K562 (cell line): ENCODE measurements around the gene SYK. TPM values are rescaled to one million over a fixed set of nuclear protein-coding genes. Genes with fewer than 3 reads are reported as not detected.

Experiments
- ATAC-seq: fragments of 200-7000 bp; cut with Tn5 transposase; 3 replicates; pipeline ENCODE4 v1.9.1; 2020; ENCODE audit warnings: moderate library complexity
- BruUV-seq: library from RNA; stranded (reverse); fragments of 400-500 nt; replicated peaks from 2 replicates; lab custom pipeline; 2021; lab: Mats Ljungman, UMichigan
- CTCF ChIA-PET: fragments of 300-600 bp; formaldehyde crosslinking; extraction: SDS; loops from one replicate; lab custom pipeline; 2021; ENCODE audit warnings: low intra/inter-chr PET ratio; lab: Yijun Ruan, JAX
- POLR2A ChIA-PET: fragments of 300-600, 350-650 bp; sonication (Branson Sonifier 250); formaldehyde crosslinking; extraction: SDS; loops from one replicate; lab custom pipeline; 2021; ENCODE audit warnings: antibody characterized with exemption, inconsistent platforms; lab: Yijun Ruan, JAX
- DNase-seq, 4 experiments: peaks; one replicate each; pipeline versions ENCODE4 v3.0.0 to v3.0.0-alpha.2; 2011 to 2018; ENCODE audit warnings: low spot score in 3 of 4, mixed read lengths in 3 of 4; ENCODE audit errors: extremely low read depth in 1 of 4
- FAIRE-seq: peaks from 2 replicates; lab custom pipeline; 2011; peaks lifted over from hg19 to GRCh38; lab: Jason Lieb, UNC
- H2AFZ ChIP-seq: 2 replicates; pipeline ENCODE4 v1.6.0; 2011; ENCODE audit warnings: low read depth, low read length, control low read depth, inconsistent platforms
- H3K27ac ChIP-seq: fragments of 200-600 bp; 3 replicates; pipeline ENCODE4 v1.8.0; 2011; ENCODE audit warnings: low read depth, mild to moderate bottlenecking, control low read depth, inconsistent platforms, low read length, moderate library complexity, mixed read lengths; ENCODE audit errors: extremely low read depth
- H3K27me3 ChIP-seq, 2 experiments: fragments of 300-600 bp in 1 of 2; 2 replicates in 1 of 2; 3 replicates in 1 of 2; pipeline versions ENCODE4 v1.6.0 to v1.8.0; 2011; ENCODE audit warnings: inconsistent platforms in 2 of 2, low read length in 2 of 2, mild to moderate bottlenecking in 1 of 2, mixed read lengths in 1 of 2, moderate library complexity in 1 of 2; ENCODE audit not compliant: control insufficient read depth in 2 of 2, insufficient read depth in 2 of 2
- H3K36me3 ChIP-seq: fragments of 300-600 bp; 3 replicates; pipeline ENCODE4 v1.8.0; 2011; ENCODE audit warnings: mild to moderate bottlenecking, low read length, inconsistent platforms; ENCODE audit not compliant: control insufficient read depth, insufficient read depth
- H3K4me1 ChIP-seq, 2 experiments: fragments of 200-600 bp in 1 of 2; replicated peaks in 1 of 2; 2 replicates in 1 of 2; 3 replicates in 1 of 2; pipeline versions ENCODE4 v1.5.1 to v1.8.0; 2011; ENCODE audit warnings: inconsistent platforms in 2 of 2, low read length in 2 of 2, mild to moderate bottlenecking in 1 of 2, mixed read lengths in 1 of 2, moderate library complexity in 1 of 2; ENCODE audit not compliant: control insufficient read depth in 2 of 2, insufficient read depth in 2 of 2
- H3K4me2 ChIP-seq: 2 replicates; pipeline ENCODE4 v1.6.1; 2011; ENCODE audit warnings: low read length, control low read depth, inconsistent platforms, mixed read lengths; ENCODE audit not compliant: insufficient read depth
- H3K4me3 ChIP-seq: fragments of 200-600 bp; sonication (generic), shearing (Covaris generic); 2 replicates; pipeline ENCODE4 v1.5.1; 2016; ENCODE audit warnings: control low read depth, inconsistent platforms
- H3K79me2 ChIP-seq: fragments of 200-600 bp; 3 replicates; pipeline ENCODE4 v1.8.0; 2011; ENCODE audit warnings: low read length, inconsistent platforms; ENCODE audit not compliant: control insufficient read depth, insufficient read depth
- H3K9ac ChIP-seq, 2 experiments: 2 replicates each; pipeline versions ENCODE4 v1.6.0 to v1.6.1; 2011; ENCODE audit warnings: low read depth in 2 of 2, low read length in 2 of 2, control low read depth in 1 of 2, inconsistent platforms in 1 of 2, mild to moderate bottlenecking in 1 of 2, mixed read lengths in 1 of 2; ENCODE audit not compliant: insufficient read depth in 1 of 2
- H3K9me1 ChIP-seq: one replicate; pipeline ENCODE4 v1.6.0; 2011; ENCODE audit warnings: inconsistent platforms, mild to moderate bottlenecking, low read length, moderate library complexity; ENCODE audit not compliant: control insufficient read depth, insufficient read depth
- H3K9me3 ChIP-seq: replicated peaks from 2 replicates; pipeline ENCODE4 v1.5.1; 2011; ENCODE audit warnings: low read depth, low read length, inconsistent platforms; ENCODE audit not compliant: control insufficient read depth, insufficient read depth
- H4K20me1 ChIP-seq: replicated peaks from 2 replicates; pipeline ENCODE4 v1.6.1; 2011; ENCODE audit warnings: low read length, inconsistent platforms, mixed read lengths; ENCODE audit not compliant: control insufficient read depth, insufficient read depth
- ARID3B ChIP-seq: fragments of 250-450 bp; sonication (Bioruptor Pico); IDR thresholded peaks from 2 replicates; pipeline ENCODE4 v1.4.0; 2020; ENCODE audit warnings: borderline replicate concordance
- ATF7 ChIP-seq: fragments of 450-650 bp; IDR thresholded peaks from 2 replicates; pipeline ENCODE4 v1.7.1; 2014; ENCODE audit warnings: mild to moderate bottlenecking, moderate library complexity
- MCM2 ChIP-seq: fragments of 450-650 bp; IDR thresholded peaks from 2 replicates; pipeline ENCODE4 v1.6.1; 2017; ENCODE audit warnings: low read depth, mild to moderate bottlenecking
- NFYB ChIP-seq: IDR thresholded peaks from 2 replicates; pipeline ENCODE4 v1.6.1; 2011; ENCODE audit warnings: mild to moderate bottlenecking, moderate library complexity; ENCODE audit not compliant: insufficient read length; ENCODE audit errors: extremely low read depth
- PHF8 ChIP-seq: fragments of 200-600 bp; sonication (generic); IDR thresholded peaks from 2 replicates; pipeline ENCODE4 v1.6.1; 2012; ENCODE audit warnings: mixed run types, mild to moderate bottlenecking, inconsistent platforms, low read length, moderate library complexity, borderline replicate concordance
- POLR2G ChIP-seq: fragments of 200-400 bp; formaldehyde crosslinking; IDR thresholded peaks from 2 replicates; pipeline ENCODE4 v1.6.1; 2017; ENCODE audit warnings: low read depth, mild to moderate bottlenecking, antibody characterized with exemption, low read length, moderate library complexity
- PTRF ChIP-seq: fragments of 450-650 bp; IDR thresholded peaks from 2 replicates; pipeline ENCODE4 v1.6.1; 2016; ENCODE audit warnings: mild to moderate bottlenecking, missing genetic modification characterization, missing compliant biosample characterization
- SMAD4 ChIP-seq: fragments of 250-450 bp; sonication (Bioruptor Pico); conservative IDR thresholded peaks from 2 replicates; pipeline ENCODE4 v1.8.0; 2021; ENCODE audit warnings: inconsistent platforms, mild to moderate bottlenecking, moderate library complexity
- TAF15 ChIP-seq: fragments of 200-400 bp; formaldehyde crosslinking; IDR thresholded peaks from 2 replicates; pipeline ENCODE4 v1.6.1; 2017; ENCODE audit warnings: mild to moderate bottlenecking, low read depth, low read length, moderate library complexity
- THRA ChIP-seq: fragments of 450-650 bp; IDR thresholded peaks from 2 replicates; pipeline ENCODE4 v1.6.1; 2017; ENCODE audit warnings: mild to moderate bottlenecking, moderate library complexity
- TRIM25 ChIP-seq: fragments of 450-650 bp; IDR thresholded peaks from 2 replicates; pipeline ENCODE4 v1.7.0; 2016; ENCODE audit warnings: borderline replicate concordance
- TRIM28 ChIP-seq: fragments of 450-650 bp; IDR thresholded peaks from 2 replicates; pipeline ENCODE4 v1.6.1; 2017
- ZNF57 ChIP-seq: fragments of 450-650 bp; formaldehyde crosslinking; IDR thresholded peaks from 2 replicates; pipeline ENCODE4 v1.4.0; 2020; ENCODE audit warnings: mild to moderate bottlenecking, moderate library complexity
- WGBS: fragments of 100-300 bp; shearing (Covaris generic); methylation state at CpG from one replicate; pipeline ENCODE4 v1.1.6; 2016; ENCODE audit warnings: low coverage, mixed read lengths; ENCODE audit not compliant: insufficient coverage; ENCODE audit errors: missing lambda C conversion rate; 5-methylcytosine and 5-hydroxymethylcytosine counted together
- in situ Hi-C: fragments of 300-500 bp; cut with MboI; formaldehyde crosslinking; loops from 4 replicates; pipeline ENCODE4 v1.15.0; 2018; ENCODE audit warnings: inconsistent platforms, mixed read lengths
- intact Hi-C: fragments of 100-400 bp; cut with micrococcal nuclease; formaldehyde crosslinking; loops from 2 replicates; pipeline ENCODE4 v1.14.2; 2022
- polyA plus RNA-seq, 8 experiments: library from polyadenylated mRNA; depleted of rRNA in 4 of 8; stranded (reverse) in 5 of 8; unstranded in 3 of 8; fragments of >200 nt; fragmentation: Nextera tagmentation in 2 of 8; fragmentation: Illumina TruSeq in 1 of 8; extraction: Ambion mirVana in 2 of 8; extraction: Trizol in 1 of 8; gene quantifications; 2 replicates each; pipeline versions ENCODE4 v1.2.1 to v1.2.3, GENCODE V29; 2011 to 2014; ENCODE audit warnings: inconsistent platforms in 1 of 8, missing spikeins in 1 of 8
- total RNA-seq, 7 experiments: library from RNA; depleted of rRNA in 6 of 7; stranded (reverse); fragments of >200 nt in 6 of 7; fragmentation: Illumina TruSeq in 2 of 7; extraction: Trizol in 2 of 7; gene quantifications; 2 replicates each; pipeline versions ENCODE4 v1.2.1 to v1.2.3, GENCODE V29; 2011 to 2021; ENCODE audit warnings: low replicate concordance in 1 of 7
- TF ChIP-seq, protein P1 (sequence below): fragments of 200-800 bp; sonication (Bioruptor generic); IDR thresholded peaks from 2 replicates; pipeline ENCODE4 v1.6.1; 2017; ENCODE audit warnings: missing genetic modification characterization, missing compliant biosample characterization

Gene SYK
- total and polyA plus RNA-seq, 9 of the 15 experiments (the other 6 are each of a cell fraction or from before 2014, with no cell fraction given) = 3.9 to 32.7 (median 16.7) TPM

DNA sequence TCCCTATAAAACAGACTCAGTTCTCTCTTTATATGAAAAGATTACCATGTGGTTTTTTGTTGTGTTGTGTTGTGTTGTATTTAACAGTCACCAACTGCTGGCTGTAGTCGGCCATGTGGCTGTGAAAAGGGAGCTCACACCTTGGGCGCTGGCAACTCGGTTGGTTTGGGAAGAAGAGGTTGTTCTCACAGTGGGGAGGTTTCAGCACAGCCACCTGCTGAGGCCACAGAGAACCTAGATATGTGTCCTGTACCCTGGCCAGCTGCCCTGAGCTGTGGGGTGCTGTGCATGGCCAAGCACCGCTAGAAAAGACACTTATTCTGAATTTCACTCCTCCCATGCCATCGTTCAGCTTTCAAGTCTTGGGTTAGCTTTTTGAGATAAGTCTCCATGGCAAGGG lies 58.8 kb downstream of the SYK start:
- H3K4me1 ChIP-seq = no peaks in the 10 kb centered on the region
- DNase-seq (no peak), FAIRE-seq (no peak), ATAC-seq (no peak)
- TF ChIP-seq TAF15 (no peak), ZNF57 (no peak), PTRF (tag) (no peak), ATF7 (no peak), TRIM25 (no peak), POLR2G (no peak), NFYB (no peak), THRA (no peak), MCM2 (no peak), PHF8 (no peak), SMAD4 (CRISPR knock-in tag) (no peak), ARID3B (no peak), TRIM28 (no peak)
- TF ChIP-seq, protein P1, sequence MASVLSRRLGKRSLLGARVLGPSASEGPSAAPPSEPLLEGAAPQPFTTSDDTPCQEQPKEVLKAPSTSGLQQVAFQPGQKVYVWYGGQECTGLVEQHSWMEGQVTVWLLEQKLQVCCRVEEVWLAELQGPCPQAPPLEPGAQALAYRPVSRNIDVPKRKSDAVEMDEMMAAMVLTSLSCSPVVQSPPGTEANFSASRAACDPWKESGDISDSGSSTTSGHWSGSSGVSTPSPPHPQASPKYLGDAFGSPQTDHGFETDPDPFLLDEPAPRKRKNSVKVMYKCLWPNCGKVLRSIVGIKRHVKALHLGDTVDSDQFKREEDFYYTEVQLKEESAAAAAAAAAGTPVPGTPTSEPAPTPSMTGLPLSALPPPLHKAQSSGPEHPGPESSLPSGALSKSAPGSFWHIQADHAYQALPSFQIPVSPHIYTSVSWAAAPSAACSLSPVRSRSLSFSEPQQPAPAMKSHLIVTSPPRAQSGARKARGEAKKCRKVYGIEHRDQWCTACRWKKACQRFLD = no peak
- ChIA-PET POLR2A (interaction anchor here (1.1 kb wide), 1 partner anchor 34 kb away, joined by 3 read pairs; no protein-coding TSS in a partner anchor), CTCF (no interaction called here)
- no peak overlapping the region for H2AFZ ChIP-seq
- no peaks in the 10 kb centered on the region for H3K79me2 ChIP-seq
- 47% methylated on average over 5 of the region's 5 CpGs for WGBS
- no peaks in the 10 kb centered on the region for H4K20me1 ChIP-seq
- H3K27me3 ChIP-seq = no peaks in the 10 kb centered on the region
- in situ Hi-C loops = no loop called here
- peaks cover 16% of the 10 kb centered on the region; the same call in 2 of the 3 replicates for H3K36me3 ChIP-seq
- H3K9ac ChIP-seq = no peak overlapping the region
- H3K4me2 ChIP-seq = no peak overlapping the region
- intact Hi-C loops = no loop called here
- H3K4me3 ChIP-seq = no peak overlapping the region
- H3K27ac ChIP-seq = no peak overlapping the region
- no TSS peak for BruUV-seq
- no peaks in the 10 kb centered on the region for H3K9me1 ChIP-seq
- no peaks in the 10 kb centered on the region for H3K9me3 ChIP-seq
